PFSK-1 (cell line): ENCODE data around the gene DZIP3.

Experiments used
- FOXP2 ChIP-seq: optimal IDR thresholded peaks from 2 replicates; pipeline ENCODE3; 2011; ENCODE audit warnings: borderline replicate concordance, control low read depth, inconsistent platforms; ENCODE audit not compliant: insufficient read depth; ENCODE audit errors: extremely low read length, extremely low read depth
- POLR2AphosphoS5 ChIP-seq: IDR thresholded peaks from 2 replicates; pipeline ENCODE4 v1.6.1; 2012; ENCODE audit warnings: low read depth, mild to moderate bottlenecking, control low read depth, low read length, moderate library complexity
- REST ChIP-seq, 2 experiments: IDR thresholded peaks; 2 replicates each; pipeline versions ENCODE4 v1.6.1 to v1.8.0; 2011 to 2012; ENCODE audit warnings: low read depth in 2 of 2, low read length in 2 of 2, control low read depth in 1 of 2, inconsistent platforms in 1 of 2, mild to moderate bottlenecking in 1 of 2, moderate library complexity in 1 of 2; ENCODE audit not compliant: insufficient read depth in 1 of 2

GRCh38 chr3:108728934-108729333, 139.4 kb downstream of the DZIP3 start:
- TF ChIP-seq POLR2AphosphoS5 (no peak), REST (IDR thresholded peaks at IDR 0.05; ENCODE audit: insufficient read depth in 1 of 2, low read depth in 2 of 2, low read length in 2 of 2) (no peak), FOXP2 (no peak)
